Activated T-helper 1 cell treated with anti-CD3 and anti-CD28 coated beads, Interleukin-12 subunit alpha, Interleukin-12 subunit beta, Interleukin-2, Interleukin-4 antibody, amounts not matched to agents 30 ng/mL and 10 ng/mL and 1 ng/mL, durations not matched to agents 14 hours and 24 hours and 36 hours (primary cell): ENCODE results near the gene DEDD. TPM values are rescaled to one million over a fixed set of nuclear protein-coding genes. Genes with fewer than 3 reads are reported as not detected.

Source experiments
- DNase-seq: peaks from one replicate; pipeline ENCODE4 v3.0.0; 2021; ENCODE audit warnings: low spot score
- H3K27ac Mint-ChIP-seq: one replicate; pipeline ENCODE4 v1.8.0; 2021; ENCODE audit warnings: mild to moderate bottlenecking, mixed read lengths
- H3K27me3 Mint-ChIP-seq: one replicate; pipeline ENCODE4 v1.8.0; 2022; ENCODE audit warnings: mild to moderate bottlenecking, moderate library complexity, mixed read lengths; ENCODE audit not compliant: insufficient read depth
- H3K36me3 Mint-ChIP-seq: one replicate; pipeline ENCODE4 v1.8.0; 2021; ENCODE audit warnings: low read depth, mixed read lengths
- H3K4me1 Mint-ChIP-seq: one replicate; pipeline ENCODE4 v1.8.0; 2021; ENCODE audit warnings: low read depth, mixed read lengths
- H3K4me3 Mint-ChIP-seq: one replicate; pipeline ENCODE4 v1.8.0; 2021; ENCODE audit warnings: mild to moderate bottlenecking, moderate library complexity, mixed read lengths
- H3K9me3 Mint-ChIP-seq: one replicate; pipeline ENCODE4 v1.8.0; 2021; ENCODE audit warnings: mixed read lengths
- intact Hi-C: fragments of 100-400 bp; cut with micrococcal nuclease; formaldehyde crosslinking; loops from one replicate; pipeline ENCODE4 v1.15.1; 2024
- total RNA-seq: library from RNA; stranded (reverse); gene quantifications from 2 replicates; pipeline ENCODE4 v1.2.3, GENCODE V29; 2022

Gene DEDD
- total RNA-seq, 1 donor from 2014 or later = 44.5 TPM

DNA sequence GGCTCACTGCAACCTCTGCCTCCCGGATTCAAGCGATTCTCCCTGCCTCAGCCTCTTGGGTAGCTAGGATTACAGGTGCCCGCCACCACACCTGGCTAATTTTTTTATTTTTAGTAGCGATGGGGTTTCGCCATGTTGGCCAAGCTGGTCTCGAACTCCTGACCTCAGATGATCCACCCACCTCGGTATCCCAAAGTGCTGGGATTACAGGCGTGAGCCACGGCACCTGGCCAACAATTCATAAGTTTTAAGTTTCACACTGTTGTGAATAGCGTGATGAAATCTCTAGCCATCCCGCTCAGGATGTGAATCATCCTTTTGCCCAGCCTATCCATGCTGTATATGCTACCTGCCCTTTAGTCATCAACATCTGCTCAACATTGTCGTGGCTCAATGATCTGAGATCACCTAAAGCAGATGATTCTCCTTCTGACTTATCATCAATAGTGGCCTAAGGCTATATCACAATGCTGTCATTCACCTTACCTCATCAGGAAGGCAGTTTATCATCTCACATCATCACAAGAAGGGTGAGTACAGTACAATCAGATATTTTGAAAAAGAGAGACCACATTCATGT, 17.2 kb downstream of the DEDD start:
- Mint-ChIP-seq H3K4me3 (peak overlapping the region; percentile 97), H3K27ac (peak overlapping the region; percentile 83), H3K36me3 (peaks cover 37% of the 10 kb centered on the region), H3K9me3 (no peaks in the 10 kb centered on the region), H3K4me1 (peaks cover 76% of the 10 kb centered on the region), H3K27me3 (no peaks in the 10 kb centered on the region)
- intact Hi-C loops = loop anchor here (5.0 kb wide), 2 partner anchors 118 to 282 kb away; no protein-coding TSS in a partner anchor
- no peak for DNase-seq

DNA sequence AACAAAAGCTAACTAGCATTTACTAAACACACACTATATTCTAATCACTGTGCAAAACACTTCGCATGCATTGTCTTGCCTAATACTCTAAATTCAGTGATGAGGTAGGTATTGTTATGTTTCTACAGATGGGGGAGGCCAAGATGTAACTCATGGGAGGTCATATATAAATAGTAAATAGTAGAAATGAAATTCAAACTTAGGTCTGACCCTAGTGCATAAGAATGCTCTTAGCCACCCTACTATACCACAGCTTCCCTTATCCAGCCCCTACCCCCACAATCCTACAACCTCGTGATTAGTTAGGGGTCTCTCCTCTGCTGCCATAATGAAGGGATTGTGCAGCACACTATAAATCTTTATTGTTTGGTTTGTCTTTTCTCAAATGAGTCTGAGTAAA, 17.9 kb downstream of the DEDD start:
- no peak for DNase-seq
- peak overlapping the region; percentile 32 for H3K27ac Mint-ChIP-seq
- no peaks in the 10 kb centered on the region for H3K9me3 Mint-ChIP-seq
- intact Hi-C loops = no loop called here
- no peaks in the 10 kb centered on the region for H3K27me3 Mint-ChIP-seq
- H3K36me3 Mint-ChIP-seq = peaks cover 32% of the 10 kb centered on the region
- no peak overlapping the region for H3K4me3 Mint-ChIP-seq
- peaks cover 69% of the 10 kb centered on the region for H3K4me1 Mint-ChIP-seq

DNA sequence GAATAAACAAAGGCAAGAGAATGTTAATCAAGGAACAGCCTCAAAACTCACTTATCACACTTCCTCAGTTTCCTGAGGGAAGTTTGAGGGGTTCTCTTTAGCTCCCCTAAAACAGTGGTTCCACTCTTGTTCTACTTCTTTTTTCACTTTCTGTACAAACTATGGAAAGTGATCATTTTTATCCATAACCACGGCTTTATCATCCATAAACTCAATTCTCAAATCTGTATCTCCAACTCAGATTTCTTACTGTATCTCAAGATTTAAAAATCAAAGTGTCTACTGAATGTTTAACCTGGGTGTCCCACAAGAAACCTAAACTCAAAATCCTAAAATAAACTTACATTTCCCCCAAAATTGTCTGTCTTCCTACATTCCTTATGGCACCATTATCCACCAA, 18.6 kb downstream of the DEDD start:
- H3K36me3 Mint-ChIP-seq = peaks cover 34% of the 10 kb centered on the region
- no peak for DNase-seq
- intact Hi-C loops = no loop called here
- no peaks in the 10 kb centered on the region for H3K9me3 Mint-ChIP-seq
- H3K4me3 Mint-ChIP-seq = no peak overlapping the region
- no peak overlapping the region for H3K27ac Mint-ChIP-seq
- no peaks in the 10 kb centered on the region for H3K27me3 Mint-ChIP-seq
- peaks cover 69% of the 10 kb centered on the region for H3K4me1 Mint-ChIP-seq

DNA sequence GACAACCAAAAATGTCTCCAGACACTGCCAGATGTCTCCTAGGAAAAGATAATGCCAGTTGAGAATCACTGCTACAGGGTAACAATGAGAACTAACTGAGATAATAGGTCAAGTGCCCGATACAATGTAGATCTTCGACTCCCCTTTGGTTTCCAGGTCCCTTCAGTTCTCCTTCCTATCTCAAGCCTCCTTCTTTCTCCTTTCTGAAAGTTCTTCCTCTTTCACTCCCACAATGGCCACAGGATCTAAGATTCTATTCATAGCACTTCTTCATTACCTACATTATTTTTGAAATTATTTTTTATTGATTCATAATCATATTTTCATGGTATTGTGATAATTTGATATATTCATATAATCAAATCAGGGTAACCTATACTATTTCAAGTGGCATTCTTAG, 20.9 kb downstream of the DEDD start:
- no peak overlapping the region for H3K4me3 Mint-ChIP-seq
- H3K27ac Mint-ChIP-seq = no peak overlapping the region
- H3K4me1 Mint-ChIP-seq = peaks cover 60% of the 10 kb centered on the region
- no peaks in the 10 kb centered on the region for H3K9me3 Mint-ChIP-seq
- H3K36me3 Mint-ChIP-seq = peaks cover 32% of the 10 kb centered on the region
- no peaks in the 10 kb centered on the region for H3K27me3 Mint-ChIP-seq
- no peak for DNase-seq
- intact Hi-C loops = no loop called here

DNA sequence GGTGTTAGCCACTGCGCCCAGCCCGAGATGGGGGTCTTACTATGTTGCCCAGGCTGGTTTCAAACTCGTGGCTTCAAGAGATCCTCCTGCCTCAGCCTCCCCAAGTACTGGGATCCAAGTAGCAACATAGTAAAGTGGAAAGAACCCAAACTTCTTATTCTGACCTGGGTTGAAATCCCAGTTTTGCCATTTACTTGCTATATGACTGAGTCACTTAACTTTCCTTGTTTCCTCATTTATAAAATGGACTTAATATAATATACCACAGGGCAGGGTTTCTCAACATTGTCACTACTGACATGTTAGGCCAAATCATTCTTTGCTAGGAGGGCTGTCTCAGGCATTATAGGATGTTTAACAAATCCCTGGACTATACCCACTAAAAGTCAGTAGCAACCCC, 21.4 kb downstream of the DEDD start:
- Mint-ChIP-seq H3K9me3 (no peaks in the 10 kb centered on the region), H3K4me3 (no peak overlapping the region), H3K27me3 (no peaks in the 10 kb centered on the region), H3K27ac (no peak overlapping the region), H3K4me1 (peaks cover 56% of the 10 kb centered on the region), H3K36me3 (peaks cover 32% of the 10 kb centered on the region)
- no peak for DNase-seq
- intact Hi-C loops = no loop called here

DNA sequence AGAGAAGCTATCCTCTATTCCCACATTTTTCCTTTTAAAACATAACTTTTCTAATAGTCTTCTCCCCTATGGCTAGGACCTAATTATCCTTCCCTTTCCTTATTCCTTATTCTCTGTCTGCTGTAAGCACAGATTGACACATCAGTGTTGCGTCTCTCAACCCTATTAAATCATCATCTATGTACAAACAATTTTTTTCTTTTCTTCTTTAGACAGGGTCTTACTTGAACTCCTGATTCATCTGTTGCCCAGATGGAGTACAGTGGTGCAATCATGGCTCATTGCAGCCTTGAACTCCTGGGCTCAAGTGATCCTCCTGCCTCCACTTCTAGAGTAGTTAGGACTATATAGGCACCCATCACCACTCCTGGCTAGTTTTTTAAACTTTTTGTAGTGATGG, 26.0 kb downstream of the DEDD start:
- no peak overlapping the region for H3K4me3 Mint-ChIP-seq
- H3K36me3 Mint-ChIP-seq = peaks cover 26% of the 10 kb centered on the region
- H3K27me3 Mint-ChIP-seq = no peaks in the 10 kb centered on the region
- no peak for DNase-seq
- intact Hi-C loops = no loop called here
- peaks cover 12% of the 10 kb centered on the region for H3K4me1 Mint-ChIP-seq
- no peaks in the 10 kb centered on the region for H3K9me3 Mint-ChIP-seq
- no peak overlapping the region for H3K27ac Mint-ChIP-seq

DNA sequence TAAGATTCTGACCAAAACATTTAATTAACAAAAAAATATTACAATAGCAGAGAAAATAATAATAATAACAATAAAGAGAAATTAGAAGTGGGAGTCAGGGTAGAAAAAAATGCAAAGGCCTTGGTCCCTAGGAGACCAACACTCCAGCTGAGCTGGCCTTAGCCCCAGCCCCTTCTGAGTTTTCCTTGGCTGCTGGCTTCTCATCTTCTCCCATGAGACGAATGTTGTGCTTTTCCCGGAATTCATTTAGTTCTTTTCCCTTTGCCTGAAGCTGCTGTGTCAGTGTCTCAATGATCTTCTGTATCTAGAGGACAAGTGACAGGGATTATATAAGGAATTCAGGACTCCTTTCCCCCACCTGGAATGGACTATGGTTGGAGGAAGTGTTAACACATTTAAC, 31.9 kb downstream of the DEDD start:
- no peak overlapping the region for H3K4me3 Mint-ChIP-seq
- no peak overlapping the region for H3K27ac Mint-ChIP-seq
- intact Hi-C loops = no loop called here
- H3K4me1 Mint-ChIP-seq = peaks cover 28% of the 10 kb centered on the region
- H3K27me3 Mint-ChIP-seq = no peaks in the 10 kb centered on the region
- H3K9me3 Mint-ChIP-seq = no peaks in the 10 kb centered on the region
- no peak for DNase-seq
- H3K36me3 Mint-ChIP-seq = peaks cover 23% of the 10 kb centered on the region

DNA sequence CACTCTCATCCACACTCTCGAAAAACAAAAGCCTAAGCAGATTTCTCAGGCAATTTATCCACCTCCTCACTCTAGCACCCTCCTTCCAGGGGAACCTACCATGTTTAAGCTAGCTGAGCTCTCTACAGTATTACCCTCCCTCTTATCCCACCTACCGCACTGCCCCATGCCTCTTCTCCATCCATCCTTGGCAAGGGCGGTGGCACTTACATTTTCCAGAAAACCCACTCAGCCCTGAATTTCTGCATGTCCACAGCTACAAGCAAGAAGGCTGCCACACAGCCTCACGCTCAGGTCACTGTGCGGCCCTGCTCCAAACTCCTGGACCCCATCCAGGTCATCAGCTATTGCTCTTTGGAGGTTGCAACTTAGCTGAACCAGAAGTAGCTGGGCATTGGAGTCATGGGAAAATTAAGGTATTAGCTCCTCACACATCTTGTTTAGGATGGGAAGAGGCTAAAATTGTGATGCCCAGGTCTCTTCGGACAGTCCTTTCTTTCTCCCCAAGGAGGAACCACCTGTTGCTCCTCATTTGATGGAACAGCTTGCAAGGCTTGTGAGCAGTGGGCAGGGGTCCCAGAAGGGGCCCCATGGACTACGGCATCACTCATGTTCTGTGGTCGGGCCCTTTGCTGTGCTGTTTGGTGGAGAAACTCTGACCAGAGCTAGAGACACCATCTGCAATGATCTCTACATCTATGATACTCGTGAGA, 33.2 kb downstream of the DEDD start:
- H3K9me3 Mint-ChIP-seq = no peaks in the 10 kb centered on the region
- peak overlapping the region; percentile 68 for H3K4me3 Mint-ChIP-seq
- H3K27ac Mint-ChIP-seq = peak overlapping the region; percentile 3
- intact Hi-C loops = loop anchor here (5.0 kb wide), 1 partner anchor 262 kb away; no protein-coding TSS in a partner anchor
- peaks cover 35% of the 10 kb centered on the region for H3K4me1 Mint-ChIP-seq
- no peaks in the 10 kb centered on the region for H3K27me3 Mint-ChIP-seq
- H3K36me3 Mint-ChIP-seq = peaks cover 22% of the 10 kb centered on the region
- no peak for DNase-seq

DNA sequence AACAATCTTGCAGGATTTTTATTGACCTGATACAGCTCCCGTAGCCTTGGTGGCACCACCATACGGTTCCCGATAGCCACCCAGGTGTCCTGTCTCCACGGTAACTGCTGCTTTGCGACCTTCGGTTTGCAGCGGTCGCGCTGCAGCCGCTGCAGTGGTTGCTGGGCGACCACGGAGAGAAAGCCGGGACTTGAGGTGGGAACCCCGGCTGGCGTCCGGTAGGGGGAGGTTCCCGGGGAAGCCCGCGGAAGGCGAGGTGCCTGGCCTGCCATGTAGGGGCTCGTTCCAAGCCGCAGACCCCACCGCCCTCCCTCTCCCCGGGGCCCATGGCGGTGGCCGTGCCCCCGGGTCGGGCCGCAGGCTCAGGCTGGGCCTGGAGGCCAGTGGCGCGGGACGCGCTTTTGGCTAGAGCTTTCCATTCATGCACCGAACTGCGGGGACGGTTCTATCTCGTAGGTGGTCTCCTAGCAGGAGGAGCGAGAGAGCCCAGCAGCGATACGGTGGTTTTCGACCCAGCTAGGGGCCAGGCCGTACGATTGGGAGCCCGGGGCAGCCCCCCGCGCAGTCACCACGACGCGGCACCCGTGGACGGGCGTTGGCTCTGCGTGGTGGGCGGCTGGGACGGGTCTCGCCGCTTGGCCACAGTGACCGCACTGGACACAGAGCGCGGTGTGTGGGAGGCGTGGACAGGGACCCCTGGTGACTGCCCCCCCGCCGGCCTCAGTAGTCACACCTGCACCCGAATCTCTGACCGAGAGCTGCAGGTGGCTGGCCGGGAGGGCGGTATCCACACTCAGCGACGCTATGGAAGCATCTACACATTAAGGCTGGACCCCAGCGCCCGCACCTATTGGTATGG, 34.0 kb downstream of the DEDD start, which contains the start of gene KLHDC9:
Gene KLHDC9 (plus strand): TSS at position 152 of the 859 bp plus-strand sequence. CDS start 175 bp downstream, at position 327.
- Mint-ChIP-seq H3K4me1 (peaks cover 39% of the 10 kb centered on the region), H3K4me3 (peak within 1 kb of the TSS; percentile 80), H3K27me3 (peaks cover 2% of the 10 kb centered on the region), H3K9me3 (no peaks in the 10 kb centered on the region), H3K27ac (peak within 1 kb of the TSS; percentile 96), H3K36me3 (peaks cover 19% of the 10 kb centered on the region)
- peak; percentile 68 for DNase-seq
- intact Hi-C loops = loop anchor here (1.0 to 5.0 kb wide), 2 partner anchors 21 to 261 kb away; no protein-coding TSS in a partner anchor

DNA sequence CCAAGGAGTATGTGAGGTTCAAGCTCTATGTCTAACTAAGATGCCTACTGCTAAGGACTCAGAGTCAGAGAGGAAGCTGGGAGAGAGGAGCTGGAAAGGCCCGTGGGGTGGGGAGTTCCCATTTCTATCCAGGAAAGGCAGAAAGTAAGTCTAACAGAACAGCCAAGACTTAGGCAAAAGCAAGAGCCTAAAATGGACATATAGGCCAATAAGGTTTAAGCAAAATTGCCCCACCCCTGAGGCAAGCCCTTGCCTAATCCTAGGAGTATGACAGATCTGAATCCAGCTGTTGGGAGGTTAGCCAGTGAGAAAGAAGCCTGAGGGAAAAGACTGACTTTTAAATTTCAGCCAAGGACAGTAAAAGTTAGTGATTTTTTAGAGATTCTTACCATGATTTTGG, 35.9 kb downstream of the DEDD start:
- Mint-ChIP-seq H3K4me1 (peaks cover 58% of the 10 kb centered on the region), H3K4me3 (no peak overlapping the region), H3K9me3 (no peaks in the 10 kb centered on the region), H3K27ac (no peak overlapping the region), H3K36me3 (peaks cover 14% of the 10 kb centered on the region), H3K27me3 (peaks cover 2% of the 10 kb centered on the region)
- intact Hi-C loops = loop anchor here (2.0 to 5.0 kb wide), 4 partner anchors 28 to 259 kb away; partner anchors contain the start of genes ARHGAP30 and DEDD
- no peak for DNase-seq

DNA sequence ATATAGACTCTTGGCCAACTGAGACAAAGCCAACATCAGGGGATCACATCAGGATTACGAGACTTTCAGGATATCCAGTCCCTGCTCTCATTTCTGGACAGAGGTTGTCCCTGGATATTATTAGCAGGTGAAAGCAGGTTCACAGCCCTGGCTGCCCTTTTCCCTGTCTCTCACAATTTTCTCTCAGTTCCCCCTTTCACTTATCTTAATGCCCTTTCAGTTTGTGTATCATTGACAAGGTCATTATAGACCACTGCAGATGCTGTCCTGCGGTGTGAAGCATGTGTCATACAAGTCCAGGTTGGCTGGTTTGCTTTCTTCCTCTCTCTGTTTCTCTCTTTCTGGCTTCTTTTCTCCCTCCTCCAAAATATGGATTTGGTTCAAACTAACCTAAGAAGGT, 36.5 kb downstream of the DEDD start:
- peaks cover 62% of the 10 kb centered on the region for H3K4me1 Mint-ChIP-seq
- peaks cover 2% of the 10 kb centered on the region for H3K27me3 Mint-ChIP-seq
- intact Hi-C loops = loop anchor here (2.0 to 5.0 kb wide), 4 partner anchors 27 to 259 kb away; partner anchors contain the start of genes ARHGAP30 and DEDD

DNA sequence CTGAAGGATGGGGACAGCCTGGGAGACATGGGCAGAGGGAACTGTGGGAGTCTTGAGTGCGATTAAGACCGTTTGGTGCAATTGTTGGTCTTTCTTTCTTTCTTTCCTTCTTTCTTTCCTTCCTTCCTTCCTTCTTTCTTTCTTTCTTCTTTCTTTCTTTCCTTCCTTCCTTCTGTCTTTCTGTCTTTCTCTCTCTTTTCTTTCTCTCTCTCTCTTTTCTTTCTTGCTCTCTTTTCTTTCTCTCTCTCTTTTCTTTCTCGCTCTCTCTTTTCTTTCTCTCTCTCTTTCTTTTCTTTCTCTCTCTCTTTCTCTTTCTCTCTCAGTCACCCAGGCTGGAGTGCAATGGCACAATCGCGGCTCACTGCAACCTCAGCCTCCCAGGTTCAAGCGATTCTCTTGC, 37.2 kb downstream of the DEDD start:
- no peak overlapping the region for H3K27ac Mint-ChIP-seq

More for the DNA sequence above, 36.5 kb downstream of the DEDD start:
- no peak for DNase-seq
- Mint-ChIP-seq H3K4me3 (no peak overlapping the region), H3K27ac (no peak overlapping the region), H3K9me3 (no peaks in the 10 kb centered on the region), H3K36me3 (peaks cover 14% of the 10 kb centered on the region)

More for the DNA sequence above, 37.2 kb downstream of the DEDD start:
- intact Hi-C loops = loop anchor here (5.0 kb wide), 1 partner anchor 258 kb away; no protein-coding TSS in a partner anchor
- Mint-ChIP-seq H3K4me1 (peaks cover 70% of the 10 kb centered on the region), H3K36me3 (peaks cover 13% of the 10 kb centered on the region), H3K4me3 (no peak overlapping the region), H3K27me3 (peaks cover 2% of the 10 kb centered on the region), H3K9me3 (no peaks in the 10 kb centered on the region)
- no peak for DNase-seq
